Hepatocyte (in vitro differentiated cells): ENCODE results near the gene WASF3.

ENCODE experiments used
- EZH2 ChIP-seq: fragments of 200-600 bp; sonication (generic); IDR thresholded peaks from 2 replicates; pipeline ENCODE4 v1.6.1; 2016; ENCODE audit warnings: antibody characterized with exemption, mild to moderate bottlenecking, borderline replicate concordance
- TF ChIP-seq, protein P1 (sequence below): fragments of 200-600 bp; sonication (generic); IDR thresholded peaks from 2 replicates; pipeline ENCODE4 v1.5.1; 2016; ENCODE audit warnings: antibody characterized with exemption, mild to moderate bottlenecking; ENCODE audit not compliant: poor library complexity

DNA sequence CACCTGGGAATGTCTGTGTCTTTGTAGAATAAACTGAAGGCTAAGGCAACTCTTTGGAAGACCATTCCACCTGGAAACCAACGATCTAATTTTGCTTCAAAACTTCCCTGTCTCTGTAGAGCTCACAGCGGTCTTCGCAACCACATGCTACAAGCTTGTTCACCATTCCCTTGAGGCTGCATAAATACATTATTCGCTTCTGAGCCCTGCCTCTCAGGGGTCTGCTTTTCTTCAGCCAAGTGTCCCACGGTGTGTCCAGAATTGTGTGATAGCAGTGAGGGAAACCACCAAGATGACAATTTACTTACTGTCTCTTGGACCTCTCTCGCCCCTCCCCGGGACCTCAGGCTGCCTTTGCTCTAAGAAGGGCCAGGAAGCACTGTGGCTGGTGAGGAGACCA lies 152.0 kb downstream of the WASF3 start:
- TF ChIP-seq EZH2, result no peak
- TF ChIP-seq, protein P1, sequence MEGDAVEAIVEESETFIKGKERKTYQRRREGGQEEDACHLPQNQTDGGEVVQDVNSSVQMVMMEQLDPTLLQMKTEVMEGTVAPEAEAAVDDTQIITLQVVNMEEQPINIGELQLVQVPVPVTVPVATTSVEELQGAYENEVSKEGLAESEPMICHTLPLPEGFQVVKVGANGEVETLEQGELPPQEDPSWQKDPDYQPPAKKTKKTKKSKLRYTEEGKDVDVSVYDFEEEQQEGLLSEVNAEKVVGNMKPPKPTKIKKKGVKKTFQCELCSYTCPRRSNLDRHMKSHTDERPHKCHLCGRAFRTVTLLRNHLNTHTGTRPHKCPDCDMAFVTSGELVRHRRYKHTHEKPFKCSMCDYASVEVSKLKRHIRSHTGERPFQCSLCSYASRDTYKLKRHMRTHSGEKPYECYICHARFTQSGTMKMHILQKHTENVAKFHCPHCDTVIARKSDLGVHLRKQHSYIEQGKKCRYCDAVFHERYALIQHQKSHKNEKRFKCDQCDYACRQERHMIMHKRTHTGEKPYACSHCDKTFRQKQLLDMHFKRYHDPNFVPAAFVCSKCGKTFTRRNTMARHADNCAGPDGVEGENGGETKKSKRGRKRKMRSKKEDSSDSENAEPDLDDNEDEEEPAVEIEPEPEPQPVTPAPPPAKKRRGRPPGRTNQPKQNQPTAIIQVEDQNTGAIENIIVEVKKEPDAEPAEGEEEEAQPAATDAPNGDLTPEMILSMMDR, result no peak
